Kasumi-1 (cell line): ENCODE data around the gene TEX13A.

Source experiments
- DNase-seq, 2 experiments: peaks; one replicate each; lab custom pipeline; 2025; lab: John Stamatoyannopoulos, UW

Gene TEX13A

GRCh38 chrX:105173071-105173470 is 47.4 kb downstream of the TEX13A start:
- no peak for DNase-seq
